Measurements from ENCODE around the gene JPH4. TPM values are rescaled to one million over a fixed set of nuclear protein-coding genes. Genes with fewer than 3 reads are reported as not detected.
"Not testable (repeated sequence)": the region's sequence is repeated elsewhere in the genome, so short reads cannot be mapped to it uniquely, and the experiment has no call there.

JPH4 gene
- polyA plus RNA-seq, 4 donors, result 9.5 to 11.6 (median 10.7) TPM

DNA sequence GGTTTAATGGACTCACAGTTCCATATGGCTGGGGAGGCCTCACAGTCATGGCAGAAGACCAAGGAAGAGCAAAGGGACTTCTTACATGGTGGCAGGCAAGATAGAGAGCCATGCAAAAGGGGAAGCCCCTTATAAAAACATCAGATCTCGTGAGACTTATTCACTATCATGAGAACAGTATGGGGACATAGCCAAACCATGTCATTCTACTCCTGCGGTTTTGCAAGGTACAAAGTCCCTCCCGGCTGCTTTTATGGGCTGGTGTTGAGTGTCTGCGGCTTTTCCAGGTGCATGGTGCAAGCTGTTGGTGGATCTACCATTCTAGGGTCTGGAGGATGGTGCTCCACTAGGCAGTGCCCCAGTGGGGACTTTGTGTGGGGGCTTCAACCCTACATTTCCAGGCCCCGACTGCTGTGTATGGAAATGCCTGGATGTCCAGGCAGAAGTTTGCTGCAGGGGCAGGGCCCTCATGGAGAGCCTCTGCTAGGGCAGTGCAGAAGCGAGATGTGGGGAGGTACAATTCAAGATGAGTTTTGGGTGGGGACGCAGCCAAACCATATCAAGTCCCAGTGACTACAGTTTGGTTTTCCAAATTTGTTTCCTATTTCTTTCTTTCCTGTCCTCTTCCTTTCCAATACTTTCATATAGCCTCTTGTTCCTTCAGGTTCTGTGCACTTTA is 31.0 kb upstream of the JPH4 start:
- not testable (repeated sequence) for DNase-seq (ENCODE audit: low read depth in 4 of 4, low spot score in 3 of 4)

DNA sequence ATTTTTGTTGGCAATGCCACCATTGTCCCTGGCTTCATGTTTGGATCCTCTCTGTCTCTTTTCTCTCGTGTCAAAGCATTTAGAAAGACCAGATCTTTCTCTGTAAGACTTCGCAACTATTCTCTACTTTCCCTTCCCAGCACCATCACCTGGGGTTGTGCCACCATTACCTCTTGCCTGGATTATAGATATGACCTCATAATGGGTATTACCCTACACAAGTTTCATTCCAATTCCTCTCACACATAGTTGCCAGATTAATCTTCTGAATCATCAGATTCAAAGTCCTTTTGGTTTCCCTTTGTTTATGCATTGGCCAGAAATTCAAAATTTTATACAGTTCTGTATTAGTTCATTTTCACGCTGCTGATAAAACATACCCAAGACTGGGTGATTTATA is 30.4 kb upstream of the JPH4 start:
- no peak for DNase-seq (ENCODE audit: low read depth in 4 of 4, low spot score in 3 of 4)

DNA sequence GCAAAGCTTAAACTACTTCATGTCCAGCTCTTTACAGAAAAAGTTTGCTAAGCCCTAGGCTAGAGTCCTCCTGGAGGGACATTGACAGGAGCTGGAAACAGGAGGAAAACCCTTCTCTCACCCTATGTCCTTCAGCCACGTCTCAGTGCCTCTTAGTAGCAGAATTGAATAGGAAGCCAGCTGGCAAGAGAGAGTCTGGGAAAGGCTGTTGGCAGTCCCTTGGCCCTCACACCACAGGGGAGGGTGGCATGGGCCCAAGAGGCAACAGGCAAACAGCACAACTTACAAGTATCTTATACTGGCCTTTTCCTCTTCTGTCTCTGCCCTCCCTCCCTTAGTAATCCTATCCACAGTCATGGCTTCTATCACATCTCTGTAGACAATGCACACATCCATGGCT is 29.9 kb upstream of the JPH4 start:
- DNase-seq (ENCODE audit: low read depth in 4 of 4, low spot score in 3 of 4), result no peak

DNA sequence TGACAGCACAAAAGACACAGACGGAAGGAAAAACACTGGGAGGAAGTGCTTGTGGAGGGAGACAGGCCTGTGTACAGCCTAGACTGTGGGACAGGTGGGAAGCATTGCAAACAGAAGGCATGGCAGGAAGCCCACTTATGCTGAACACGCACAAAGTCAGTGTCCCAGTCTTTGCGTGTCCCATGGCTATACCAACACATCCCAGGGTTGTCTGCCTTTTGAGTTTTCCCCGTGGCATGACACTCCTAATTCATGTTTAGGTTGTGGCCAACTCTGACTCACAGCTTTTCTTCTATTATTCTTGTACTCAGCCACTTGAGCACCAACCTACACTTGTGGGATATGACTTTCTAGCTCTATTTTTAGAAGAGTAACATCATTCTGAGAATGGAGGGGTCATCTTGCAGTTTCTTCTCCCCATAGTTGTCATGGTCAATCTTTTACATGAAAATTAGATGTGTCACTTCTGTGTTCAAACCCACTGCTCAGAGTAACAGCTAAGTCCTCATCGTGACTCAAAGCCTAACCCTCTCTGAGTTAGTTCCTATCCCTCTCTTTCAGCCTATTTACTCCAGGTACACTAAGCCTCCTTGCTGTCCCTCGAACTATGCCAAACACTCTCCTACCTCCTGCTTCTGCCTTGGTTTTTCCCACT is 27.5 kb upstream of the JPH4 start:
- DNase-seq (ENCODE audit: low read depth in 4 of 4, low spot score in 3 of 4), result no peak

DNA sequence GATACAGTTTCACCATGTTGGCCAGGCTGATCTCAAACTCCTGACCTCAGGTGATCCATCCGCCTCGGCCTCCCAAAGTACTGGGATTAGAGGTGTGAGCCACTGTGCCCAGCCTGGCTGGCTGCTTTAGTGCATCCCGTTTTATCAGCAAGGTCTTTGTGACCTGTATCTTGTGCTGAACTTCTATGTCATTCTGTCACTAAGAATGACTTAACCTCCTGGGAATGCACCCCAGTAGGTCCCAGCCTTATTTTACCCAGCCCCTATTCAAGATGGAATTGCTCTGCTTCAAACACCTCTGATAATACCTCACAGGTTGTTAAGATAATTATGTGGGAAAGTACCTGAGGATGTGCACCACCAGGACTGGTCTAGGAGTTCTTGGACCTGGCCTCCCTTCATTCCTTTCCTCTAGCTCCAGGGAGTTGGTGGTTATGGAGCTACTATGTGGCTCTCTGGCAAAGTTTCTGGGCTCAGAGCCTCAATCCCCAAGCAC is 26.1 kb upstream of the JPH4 start:
- no peak for DNase-seq (ENCODE audit: low read depth in 4 of 4, low spot score in 3 of 4)

DNA sequence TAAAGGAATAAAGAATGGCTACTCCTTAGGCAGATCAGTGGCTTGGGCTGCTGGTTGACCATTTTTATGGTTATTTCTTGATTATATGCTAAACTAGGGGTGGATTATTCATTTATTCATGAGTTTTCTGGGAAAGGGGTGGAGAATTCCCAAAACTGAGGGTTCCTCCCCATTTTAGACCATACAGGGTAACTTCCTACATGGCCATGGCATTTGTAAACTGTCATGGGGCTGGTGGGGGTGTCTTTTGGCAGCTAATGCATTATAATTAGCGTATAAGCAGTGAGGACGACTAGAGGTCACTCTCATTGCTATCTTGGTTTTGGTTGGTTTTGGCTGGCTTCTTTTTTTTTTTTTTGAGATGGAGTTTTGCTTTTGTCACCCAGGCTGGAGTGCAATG is 25.6 kb upstream of the JPH4 start:
- DNase-seq (ENCODE audit: low read depth in 4 of 4, low spot score in 3 of 4), result no peak

DNA sequence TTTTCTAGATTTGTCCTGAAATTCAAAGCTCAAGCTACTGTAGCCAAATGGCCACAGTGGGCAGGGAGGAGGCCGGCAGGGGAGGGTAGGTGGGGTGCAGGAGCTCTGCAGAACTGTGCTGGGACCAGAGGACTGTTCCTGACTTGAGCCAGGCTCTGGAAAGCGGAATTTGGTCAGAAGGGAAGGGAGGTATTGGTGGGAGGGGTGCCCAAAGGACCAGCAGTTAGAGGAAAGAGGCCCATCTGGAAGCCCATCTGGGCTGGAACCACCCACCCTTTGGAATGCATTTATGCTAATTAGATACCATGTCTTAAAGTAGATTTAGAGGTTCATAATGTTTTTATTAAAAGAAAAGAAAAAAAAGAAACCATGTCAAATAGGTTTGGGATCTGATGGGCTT is 24.5 kb upstream of the JPH4 start:
- no peak for DNase-seq (ENCODE audit: low read depth in 4 of 4, low spot score in 3 of 4)

DNA sequence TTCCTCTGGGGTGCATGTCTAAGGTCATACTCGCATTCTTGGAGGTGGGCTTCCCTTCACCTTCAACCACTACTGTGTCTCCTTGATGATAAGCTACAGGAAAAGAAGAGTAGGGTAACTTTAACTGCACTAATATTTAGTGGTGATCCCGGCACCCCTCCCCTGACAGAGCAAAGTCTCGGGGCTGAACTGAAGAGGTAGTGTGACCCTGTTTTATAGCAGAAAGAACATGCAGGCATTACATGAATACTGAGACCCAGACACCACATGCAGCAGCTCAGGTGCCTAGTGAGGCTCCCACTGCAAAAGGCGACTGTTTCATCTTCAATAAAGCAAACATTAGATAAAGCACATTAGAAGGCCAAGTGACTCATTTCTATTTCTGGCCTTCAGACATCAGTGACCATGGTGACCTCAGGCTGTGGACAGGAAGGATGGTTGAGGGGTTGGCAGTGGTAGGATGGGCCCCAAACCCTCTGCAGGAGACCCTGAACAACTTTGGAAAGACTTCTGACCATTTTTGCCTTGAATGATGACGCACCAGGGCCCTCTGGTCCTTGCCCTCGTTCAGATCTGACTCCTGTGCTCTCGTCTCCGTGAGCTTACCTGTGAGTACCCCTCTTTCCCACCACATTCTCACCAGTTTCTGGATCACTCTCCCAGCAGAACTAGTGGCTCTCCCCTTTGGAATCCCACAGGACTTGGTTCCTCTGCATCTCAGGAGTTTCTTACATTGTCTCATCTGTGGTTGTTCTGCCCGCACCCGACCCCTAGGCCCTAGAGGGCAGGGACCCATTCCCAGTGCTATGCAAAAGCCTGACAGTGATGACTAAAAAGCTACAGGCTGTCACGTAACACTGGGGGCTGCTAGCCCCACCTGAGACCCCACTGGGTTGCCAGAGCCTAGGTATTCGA is 23.8 kb upstream of the JPH4 start:
- no peak for DNase-seq (ENCODE audit: low read depth in 4 of 4, low spot score in 3 of 4)

DNA sequence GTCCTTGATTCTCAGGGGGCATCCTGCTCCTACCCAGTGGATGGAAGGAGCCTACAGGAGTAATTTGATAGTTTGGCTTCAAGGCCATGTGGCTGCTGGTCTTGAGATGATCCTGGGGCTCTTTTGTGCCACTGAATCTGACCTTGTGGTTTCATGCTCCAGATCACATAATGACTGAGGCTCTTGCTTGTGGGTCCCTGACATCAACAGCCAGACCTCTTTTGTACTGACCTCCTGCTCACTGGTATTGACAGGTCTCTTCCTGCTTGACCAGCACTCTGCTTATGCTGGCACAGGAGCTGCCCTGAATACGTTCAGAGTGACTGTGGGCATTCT is 23.2 kb upstream of the JPH4 start:
- DNase-seq (ENCODE audit: low read depth in 4 of 4, low spot score in 3 of 4), result no peak

DNA sequence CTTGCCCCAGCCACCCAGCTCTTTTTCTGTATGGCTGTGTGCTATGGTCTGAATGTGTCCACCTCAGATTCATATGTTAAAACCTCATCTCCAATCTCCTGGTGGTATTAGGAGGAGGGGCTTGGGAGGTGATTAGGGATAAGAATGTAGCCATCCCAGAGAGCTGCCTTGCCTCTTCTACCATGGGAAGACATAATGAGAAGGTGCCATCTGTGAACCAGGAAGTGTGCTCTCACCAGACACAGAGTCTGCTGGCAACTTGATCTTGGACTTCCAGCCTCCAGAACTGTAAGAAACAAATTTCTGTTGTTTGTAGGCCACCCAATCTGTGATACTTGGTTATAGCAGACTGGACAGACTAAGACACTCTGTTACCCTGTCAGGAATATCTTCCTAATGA is 22.8 kb upstream of the JPH4 start:
- no peak for DNase-seq (ENCODE audit: low read depth in 4 of 4, low spot score in 3 of 4)

DNA sequence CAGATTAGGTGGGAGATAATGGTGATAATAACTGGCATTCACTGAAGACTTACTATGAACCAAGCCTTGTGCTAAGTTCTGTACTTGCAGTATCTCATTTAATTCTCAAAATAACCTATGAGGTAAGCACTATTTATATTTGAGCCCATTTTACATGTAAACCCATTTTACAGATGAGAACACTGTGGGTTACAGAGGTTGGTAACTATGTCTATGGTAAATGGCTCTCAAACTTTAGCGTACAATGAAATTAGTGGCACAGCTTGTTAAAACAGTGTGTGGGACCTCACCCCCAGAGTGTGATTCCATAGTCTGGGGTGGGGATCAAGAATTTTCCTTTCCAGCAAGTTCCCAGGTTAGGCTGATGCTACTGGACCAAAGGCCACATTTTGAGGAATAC is 22.2 kb upstream of the JPH4 start:
- DNase-seq (ENCODE audit: low read depth in 4 of 4, low spot score in 3 of 4), result no peak

DNA sequence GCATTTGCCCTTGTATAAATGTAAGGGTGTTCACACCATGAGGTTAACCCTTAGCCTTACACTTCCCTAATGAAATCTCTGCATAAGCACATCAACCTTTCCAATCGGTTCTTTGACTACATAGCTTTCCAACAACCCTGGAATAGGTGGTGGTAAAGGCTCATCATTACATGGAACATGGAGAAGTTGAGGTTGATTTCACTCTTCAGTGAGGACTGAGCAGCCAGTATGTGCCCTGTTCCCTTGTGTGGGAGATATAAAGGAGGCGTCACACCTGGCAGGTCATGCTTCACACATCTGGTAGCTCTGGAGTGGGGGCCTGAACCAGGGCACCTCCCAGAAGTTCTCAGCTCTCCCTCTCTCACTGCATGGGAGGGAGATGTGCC is 21.7 kb upstream of the JPH4 start:
- DNase-seq (ENCODE audit: low read depth in 4 of 4, low spot score in 3 of 4), result no peak

DNA sequence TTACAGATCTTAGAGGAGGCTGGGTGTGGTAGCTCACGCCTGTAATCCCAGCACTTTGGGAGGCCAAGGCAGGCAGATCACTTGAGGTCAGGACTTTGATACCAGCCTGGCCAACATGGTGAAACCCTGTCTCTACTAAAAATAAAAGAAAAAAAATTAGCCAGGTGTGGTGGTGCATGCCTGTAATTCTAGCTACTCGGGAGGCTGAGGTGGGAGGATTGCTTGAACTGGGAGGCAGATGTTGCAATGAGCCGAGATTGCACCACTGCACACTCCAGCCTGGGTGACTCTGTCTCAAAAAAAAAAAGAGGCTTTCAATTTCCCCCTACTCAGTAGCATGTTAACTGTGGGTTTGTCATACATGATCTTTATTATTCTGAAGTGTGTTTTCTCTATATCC is 15.6 kb upstream of the JPH4 start:
- DNase-seq (ENCODE audit: low read depth in 4 of 4, low spot score in 3 of 4), result not testable (repeated sequence)

DNA sequence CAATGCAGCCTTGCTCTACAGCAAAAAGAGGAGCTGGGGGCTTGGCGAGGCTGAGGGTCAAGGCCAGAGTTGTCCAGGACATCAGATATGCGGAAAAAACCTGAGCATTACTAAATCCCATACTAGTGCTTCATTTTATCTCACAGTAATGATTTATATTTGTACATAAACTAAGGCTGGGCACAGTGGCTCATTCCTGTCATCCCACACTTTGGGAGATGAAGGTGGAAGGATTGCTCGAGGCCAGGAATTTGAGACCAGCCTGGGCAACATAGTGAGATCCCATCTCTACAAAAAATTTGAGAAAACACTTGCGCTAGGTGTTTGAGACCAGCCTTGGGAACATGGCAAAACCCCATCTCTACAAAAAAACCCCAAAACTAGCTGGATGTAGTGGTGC is 11.6 kb upstream of the JPH4 start:
- no peak for DNase-seq (ENCODE audit: low read depth in 4 of 4, low spot score in 3 of 4)

DNA sequence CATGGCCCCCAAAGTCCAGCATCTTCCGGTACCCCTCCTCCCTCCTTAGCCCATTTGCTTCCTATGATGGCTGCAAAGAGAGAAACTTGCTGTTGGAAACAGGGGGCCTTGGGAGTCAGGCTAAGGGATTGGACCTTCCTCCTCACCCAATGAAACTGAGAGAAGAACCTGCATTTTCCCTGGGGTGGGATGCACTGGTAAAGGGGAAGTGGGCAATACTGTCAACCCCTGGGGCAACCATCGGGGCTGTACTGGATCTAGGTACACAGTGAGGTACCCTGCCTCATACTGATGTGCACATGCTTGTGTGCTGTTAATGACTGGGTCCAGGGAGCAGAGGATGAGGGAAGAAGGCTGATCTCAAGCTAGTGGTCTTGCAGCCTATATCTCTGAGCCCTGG is 11.0 kb upstream of the JPH4 start:
- no peak for DNase-seq (ENCODE audit: low read depth in 4 of 4, low spot score in 3 of 4)

DNA sequence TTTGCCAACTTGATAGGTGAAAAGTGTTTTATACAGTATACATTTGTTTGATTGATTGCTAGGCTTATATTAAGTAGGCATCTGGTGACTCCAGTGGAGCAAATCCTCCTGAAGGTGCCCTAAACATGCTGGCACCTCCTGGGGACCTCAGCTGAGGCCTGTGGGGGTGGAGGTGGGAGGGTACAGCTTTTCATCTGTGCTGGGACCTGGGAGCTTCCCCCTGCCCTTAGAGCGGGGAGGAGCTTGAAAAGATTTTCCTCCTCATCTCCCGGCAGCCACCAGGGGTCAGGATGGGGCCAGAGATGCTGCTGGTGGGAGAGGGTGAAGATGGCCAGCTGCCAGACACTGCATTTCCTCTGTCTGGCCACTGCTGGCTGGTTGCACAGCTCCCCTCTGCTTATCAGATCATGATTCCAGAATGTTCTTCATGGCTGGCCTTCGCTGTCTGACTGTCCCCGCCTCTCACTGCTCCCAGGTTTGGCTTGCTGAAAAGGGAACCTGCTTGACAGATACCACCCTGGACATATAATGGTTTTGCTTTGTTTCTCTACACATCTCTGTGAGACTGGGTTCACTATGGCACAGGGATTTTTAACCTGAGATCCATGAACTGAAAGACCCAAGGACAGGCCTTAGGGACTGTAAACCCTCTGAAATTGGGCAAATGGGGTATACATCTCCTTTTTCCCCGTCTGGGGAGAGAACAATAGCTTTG is 10.5 kb upstream of the JPH4 start:
- DNase-seq (ENCODE audit: low read depth in 4 of 4, low spot score in 3 of 4), result peak; percentile 79 to 83 (median 82)

DNA sequence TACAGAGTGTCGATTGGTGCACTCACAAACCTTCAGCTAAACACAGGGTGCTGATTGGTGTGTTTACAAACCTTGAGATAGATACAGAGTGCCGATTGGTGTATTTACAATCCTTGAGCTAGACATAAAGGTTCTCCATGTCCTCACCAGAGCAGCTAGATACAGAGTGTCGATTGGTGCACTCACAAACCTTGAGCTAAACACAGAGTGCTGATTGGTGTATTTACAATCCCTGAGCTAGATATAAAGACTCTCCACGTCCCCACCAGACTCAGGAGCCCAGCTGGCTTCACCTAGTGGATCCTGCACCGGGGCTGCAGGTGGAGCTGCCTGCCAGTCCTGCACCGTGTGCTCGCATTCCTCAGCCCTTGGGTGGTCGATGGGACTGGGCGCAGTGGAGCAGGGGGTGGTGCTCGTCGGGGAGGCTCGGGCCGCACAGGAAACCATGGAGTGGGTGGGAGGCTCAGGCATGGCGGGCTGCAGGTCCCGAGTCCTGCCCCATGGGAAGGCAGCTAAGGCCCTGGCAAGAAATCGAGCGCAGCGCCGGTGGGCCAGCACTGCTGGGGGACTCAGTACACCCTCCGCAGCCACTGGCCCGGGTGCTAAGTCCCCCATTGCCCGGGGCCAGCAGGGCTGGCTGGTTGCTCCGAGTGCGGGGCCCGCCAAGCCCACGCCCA is 6.1 kb upstream of the JPH4 start:
- DNase-seq (ENCODE audit: low read depth in 4 of 4, low spot score in 3 of 4), result not testable (repeated sequence)

DNA sequence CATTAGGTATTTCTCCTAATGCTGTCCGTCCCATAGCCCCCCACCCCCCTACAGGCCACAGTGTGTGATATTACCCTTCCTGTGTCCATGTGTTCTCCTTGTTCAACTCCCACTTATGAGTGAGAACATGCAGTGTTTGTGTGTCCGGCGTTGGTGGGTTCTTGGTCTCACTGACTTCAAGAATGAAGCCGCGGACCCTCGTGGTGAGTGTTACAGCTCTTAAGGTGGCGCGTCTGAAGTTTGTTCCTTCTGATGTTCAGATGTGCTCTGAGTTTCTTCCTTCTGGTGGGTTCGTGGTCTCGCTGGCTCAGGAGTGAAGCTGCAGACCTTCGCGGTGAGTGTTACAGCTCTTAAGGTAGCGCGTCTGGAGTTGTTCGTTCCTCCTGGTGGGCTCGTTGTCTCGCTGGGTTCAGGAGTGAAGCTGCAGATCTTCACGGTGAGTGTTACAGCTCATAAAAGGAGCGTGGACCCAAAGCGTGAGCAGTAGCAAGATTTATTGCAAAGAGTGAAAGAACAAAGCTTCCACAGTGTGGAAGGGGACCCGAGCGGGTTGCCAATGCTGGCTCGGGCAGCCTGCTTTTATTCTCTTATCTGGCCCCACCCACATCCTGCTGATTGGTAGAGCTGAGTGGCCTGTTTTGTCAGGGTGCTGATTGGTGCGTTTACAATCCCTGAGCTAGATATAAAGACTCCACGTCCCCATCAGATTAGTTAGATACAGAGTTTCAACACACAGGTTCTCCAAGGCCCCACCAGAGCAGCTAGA is 5.4 kb upstream of the JPH4 start:
- not testable (repeated sequence) for DNase-seq (ENCODE audit: low read depth in 4 of 4, low spot score in 3 of 4)

DNA sequence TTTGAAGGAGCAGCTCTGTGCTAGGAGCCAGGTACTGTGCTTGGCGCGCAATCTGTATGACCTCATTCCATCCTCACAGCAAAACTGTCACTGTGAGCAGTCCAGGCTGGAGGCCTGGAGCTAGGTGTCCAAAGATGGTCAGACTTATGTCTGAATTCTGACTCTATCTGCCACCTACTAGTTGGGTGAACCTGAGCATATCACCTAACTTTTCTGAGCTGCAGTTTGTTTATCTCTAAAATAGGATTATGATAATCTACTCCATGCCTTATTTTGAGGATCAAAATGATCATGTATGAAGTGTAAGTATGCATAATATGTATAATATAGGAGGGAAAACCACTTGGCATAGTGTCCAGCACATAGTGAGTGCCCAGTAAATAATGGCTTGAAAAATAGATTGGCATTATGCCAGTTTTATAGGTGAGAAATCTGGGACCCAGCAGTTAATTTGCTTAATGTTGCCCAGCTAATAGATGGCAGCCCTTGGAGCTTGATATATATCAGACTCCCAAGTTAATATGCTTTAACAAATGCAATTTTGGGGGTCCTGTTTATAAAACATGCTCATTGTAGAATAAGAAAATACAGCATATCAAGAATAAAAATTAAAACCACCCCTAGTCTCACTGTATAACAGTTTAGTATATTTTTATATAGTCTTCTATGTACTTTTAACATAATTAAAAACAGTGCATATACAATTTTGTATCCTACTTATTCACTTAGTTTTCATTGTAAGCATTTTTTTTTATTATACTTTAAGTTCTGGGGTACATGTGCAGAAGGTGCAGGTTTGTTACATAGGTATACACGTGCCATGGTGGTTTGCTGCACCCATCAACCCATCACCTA is 4.5 kb upstream of the JPH4 start:
- no peak for DNase-seq (ENCODE audit: low read depth in 4 of 4, low spot score in 3 of 4)

Data from right renal pelvis (tissue), 4 donors.